ENCODE measurements around the gene ARPP21.

Gene ARPP21

GRCh38 chr3:35641920-35642527 is 2.7 kb downstream of the ARPP21 start:
- DNase-seq (ENCODE audit: low read depth in 2 of 2): no peak

GRCh38 chr3:35643495-35643894 is 4.2 kb downstream of the ARPP21 start:
- DNase-seq (ENCODE audit: low read depth in 2 of 2): no peak

GRCh38 chr3:35644451-35644850 is 5.1 kb downstream of the ARPP21 start:
- DNase-seq (ENCODE audit: low read depth in 2 of 2): no peak

- DNase-seq (ENCODE audit: low read depth in 2 of 2): no peak
Measured at GRCh38 chr3:35645189-35645588, 5.9 kb downstream of the ARPP21 start.

GRCh38 chr3:35646081-35646480 is 6.8 kb downstream of the ARPP21 start:
- no peak for DNase-seq (ENCODE audit: low read depth in 2 of 2)

GRCh38 chr3:35647461-35647860 is 8.1 kb downstream of the ARPP21 start:
- DNase-seq (ENCODE audit: low read depth in 2 of 2): no peak

- DNase-seq (ENCODE audit: low read depth in 2 of 2): no peak
Measured at GRCh38 chr3:35648347-35648746, 9.0 kb downstream of the ARPP21 start.

- no peak for DNase-seq (ENCODE audit: low read depth in 2 of 2)
Measured at GRCh38 chr3:35649405-35649804, 10.1 kb downstream of the ARPP21 start.

GRCh38 chr3:35651426-35651825 is 12.1 kb downstream of the ARPP21 start:
- DNase-seq (ENCODE audit: low read depth in 2 of 2): no peak

- DNase-seq (ENCODE audit: low read depth in 2 of 2): no peak
Measured at GRCh38 chr3:35651851-35652250, 12.5 kb downstream of the ARPP21 start.

GRCh38 chr3:35653347-35653746 is 14.0 kb downstream of the ARPP21 start:
- no peak for DNase-seq (ENCODE audit: low read depth in 2 of 2)

GRCh38 chr3:35654476-35654875 is 15.2 kb downstream of the ARPP21 start:
- no peak for DNase-seq (ENCODE audit: low read depth in 2 of 2)

GRCh38 chr3:35658686-35659085 is 19.4 kb downstream of the ARPP21 start:
- no peak for DNase-seq (ENCODE audit: low read depth in 2 of 2)

GRCh38 chr3:35659768-35660167 is 20.4 kb downstream of the ARPP21 start:
- DNase-seq (ENCODE audit: low read depth in 2 of 2): no peak

GRCh38 chr3:35663471-35663870 is 24.1 kb downstream of the ARPP21 start:
- no peak for DNase-seq (ENCODE audit: low read depth in 2 of 2)

GRCh38 chr3:35664460-35664919 is 25.2 kb downstream of the ARPP21 start:
- DNase-seq (ENCODE audit: low read depth in 2 of 2): no peak

GRCh38 chr3:35665390-35666055 is 26.2 kb downstream of the ARPP21 start:
- DNase-seq (ENCODE audit: low read depth in 2 of 2): no peak

- no peak for DNase-seq (ENCODE audit: low read depth in 2 of 2)
Measured at GRCh38 chr3:35666888-35667287, 27.6 kb downstream of the ARPP21 start.

- no peak for DNase-seq (ENCODE audit: low read depth in 2 of 2)
Measured at GRCh38 chr3:35670408-35670965, 31.2 kb downstream of the ARPP21 start.

- no peak for DNase-seq (ENCODE audit: low read depth in 2 of 2)
Measured at GRCh38 chr3:35671483-35671882, 32.2 kb downstream of the ARPP21 start.

GRCh38 chr3:35673017-35673416 is 33.7 kb downstream of the ARPP21 start:
- DNase-seq (ENCODE audit: low read depth in 2 of 2): no peak

GRCh38 chr3:35674451-35675109 is 35.3 kb downstream of the ARPP21 start:
- DNase-seq (ENCODE audit: low read depth in 2 of 2): no peak

- no peak for DNase-seq (ENCODE audit: low read depth in 2 of 2)
Measured at GRCh38 chr3:35675206-35675605, 35.9 kb downstream of the ARPP21 start.

Measured in stimulated activated CD4-positive, alpha-beta T cell treated with anti-CD3 and anti-CD28 coated beads, Interleukin-12 subunit alpha, Interleukin-12 subunit beta, amount 100 ng/mL, for 24 hours (primary cell).